Ramos (cell line): ENCODE data around the gene TSSC4.
"Not testable (repeated sequence)": the region's sequence is repeated elsewhere in the genome, so short reads cannot be mapped to it uniquely, and the experiment has no call there.

ENCODE experiments used
- in situ Hi-C: fragments of 300-500 bp; cut with MboI; formaldehyde crosslinking; loops from one replicate; pipeline ENCODE4 v1.14.3; 2022; ENCODE audit warnings: low sequenced_read_pairs; ENCODE audit not compliant: unreplicated experiment

The TSSC4 gene

DNA sequence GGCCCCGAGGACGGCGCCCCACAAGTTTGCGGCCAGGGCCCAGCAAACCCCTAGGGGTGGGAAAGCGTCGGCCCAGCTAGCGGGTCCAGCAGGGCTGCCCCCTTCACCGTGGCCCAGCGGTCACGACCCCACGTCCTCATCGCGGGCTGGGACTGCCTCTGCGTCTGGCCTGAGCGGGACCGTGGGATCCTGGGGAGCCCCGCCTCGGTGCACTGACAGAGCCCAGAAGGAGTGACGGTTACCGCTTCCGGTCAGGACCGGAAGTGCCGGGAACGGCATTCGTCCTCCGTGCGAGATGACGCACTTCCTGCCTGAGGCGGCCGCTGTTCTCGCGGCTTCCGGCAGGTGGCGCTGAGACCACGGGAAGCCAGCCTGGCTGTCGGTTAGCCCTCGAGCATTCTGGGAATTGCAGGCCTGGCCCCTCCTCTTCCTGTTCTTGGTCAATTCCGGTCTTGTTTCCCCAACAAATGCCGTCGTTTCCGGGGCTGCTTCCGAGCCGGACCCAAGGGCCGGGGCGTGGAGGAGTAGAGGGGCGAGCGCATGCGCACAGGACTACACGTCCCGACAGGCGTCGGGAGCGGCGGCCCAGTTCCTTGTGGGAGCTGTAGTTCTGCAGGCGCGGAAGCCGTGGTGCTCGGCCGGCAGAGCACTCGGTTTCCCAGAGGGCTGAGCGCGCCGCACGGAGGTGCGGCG lies at the start of gene TSSC4:
TSS of gene TSSC4 (plus strand) at position 682 of the 693 bp plus-strand sequence. CDS start 1,884 bp downstream, outside the sequence.
- in situ Hi-C loops, result no loop called here

DNA sequence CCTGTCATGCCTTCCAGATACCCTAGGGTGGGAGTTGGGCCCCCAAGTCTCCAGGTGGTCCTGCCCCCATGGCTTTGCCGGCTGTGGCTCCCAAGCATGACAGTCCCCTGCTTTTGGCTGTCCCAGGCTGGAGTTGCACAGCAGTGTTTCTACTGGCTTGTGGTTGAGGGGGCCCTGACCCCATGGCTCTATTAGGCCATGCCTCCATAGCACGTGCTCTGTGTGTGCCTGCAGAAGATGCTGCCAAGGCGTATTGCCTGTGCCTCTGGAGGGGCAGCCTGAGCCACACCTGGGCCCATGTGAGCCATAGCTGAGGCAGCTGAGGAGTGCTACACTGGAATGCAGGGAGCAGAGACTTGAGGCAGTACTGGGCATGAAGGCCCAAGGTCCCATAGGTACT lies 48.8 kb upstream of the TSSC4 start:
- in situ Hi-C loops, result no loop called here

DNA sequence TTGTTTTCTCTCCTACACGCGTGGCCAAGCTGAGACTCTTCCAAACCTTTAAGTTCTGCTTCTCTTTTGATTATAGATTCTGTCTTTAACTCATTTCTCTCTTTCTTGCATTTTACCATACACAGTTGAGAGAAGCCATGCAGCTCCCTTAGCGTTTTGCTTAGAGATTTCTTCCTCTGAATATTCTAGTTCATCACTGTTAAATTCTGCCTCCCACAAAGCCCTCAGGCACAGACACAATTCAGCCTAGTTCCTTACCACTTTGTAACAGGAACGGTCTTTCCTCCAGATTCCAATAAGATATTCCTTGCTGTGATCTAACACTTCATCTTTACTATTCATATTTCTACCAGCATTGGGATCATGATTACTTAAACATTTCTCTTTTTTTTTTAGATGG lies 48.1 kb upstream of the TSSC4 start:
- in situ Hi-C loops, result no loop called here

DNA sequence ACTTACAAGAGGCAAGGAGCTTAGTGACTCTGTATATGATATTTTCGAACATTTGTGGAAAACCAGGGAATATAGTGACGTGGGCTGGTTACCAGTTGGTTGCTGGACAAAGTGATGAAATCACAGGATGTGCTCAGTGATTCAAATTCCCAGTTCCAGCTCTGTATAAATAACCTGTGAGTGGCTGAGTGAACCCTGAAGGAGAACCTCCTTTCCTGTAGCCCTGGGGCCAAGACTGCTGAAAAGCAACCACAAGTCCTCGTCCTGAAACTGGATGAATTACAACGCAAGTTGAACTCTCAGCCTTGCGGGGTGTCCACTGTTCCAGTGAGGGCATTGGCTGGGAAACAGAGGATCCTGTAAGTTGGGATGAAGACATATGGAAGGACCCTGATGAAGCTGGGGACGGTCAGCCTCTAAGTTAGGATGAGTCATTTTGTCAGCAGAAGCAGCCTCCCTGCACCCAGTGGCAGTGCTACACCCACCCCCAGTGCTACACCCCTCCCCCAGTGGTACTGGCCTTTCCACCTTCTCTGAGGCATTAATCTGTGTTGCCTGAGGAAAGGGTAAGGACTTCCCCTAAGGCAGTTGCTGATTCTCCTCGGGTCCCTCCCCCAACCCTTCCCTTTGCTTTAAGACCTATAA lies 45.4 kb upstream of the TSSC4 start:
- in situ Hi-C loops, result no loop called here

DNA sequence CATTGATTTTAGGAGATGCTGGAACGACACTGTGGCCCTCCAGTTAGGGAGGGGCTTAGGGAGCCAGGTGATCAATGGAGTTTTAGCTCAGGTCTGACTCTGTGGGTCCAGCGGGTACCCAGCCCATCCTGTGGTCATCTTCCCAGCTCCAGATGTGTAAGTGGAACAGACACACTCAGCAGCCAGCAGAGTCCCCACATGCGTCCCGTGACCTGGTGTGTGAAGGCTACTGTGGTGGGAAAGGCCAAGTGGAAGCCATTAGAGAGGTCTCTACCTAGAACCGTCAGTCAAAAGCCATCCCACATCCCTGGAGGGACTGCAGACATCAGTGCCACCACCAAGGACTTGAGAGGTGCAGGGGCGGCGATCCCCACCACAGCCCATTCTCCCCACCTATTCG lies 43.3 kb upstream of the TSSC4 start:
- in situ Hi-C loops, result no loop called here

DNA sequence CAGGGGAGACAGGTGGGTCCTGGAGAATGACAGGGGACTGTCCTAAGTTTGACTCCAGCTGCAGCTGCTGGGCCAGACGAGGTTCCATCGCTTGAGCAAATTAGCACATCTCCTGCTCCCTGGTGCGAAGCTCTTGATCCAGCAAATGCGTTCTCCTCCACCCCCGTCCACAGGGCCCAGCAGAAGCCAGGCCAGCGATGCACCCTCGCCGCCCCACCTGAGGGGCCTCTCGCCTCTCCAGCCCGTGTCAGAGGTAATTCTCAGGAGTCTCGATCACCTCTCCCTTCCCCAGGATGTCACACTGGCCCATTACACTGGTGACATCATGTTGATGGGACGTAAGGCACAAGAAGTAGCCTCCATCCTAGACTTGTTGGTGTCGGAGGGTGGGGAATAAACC lies 42.9 kb upstream of the TSSC4 start:
- in situ Hi-C loops, result not testable (repeated sequence)

DNA sequence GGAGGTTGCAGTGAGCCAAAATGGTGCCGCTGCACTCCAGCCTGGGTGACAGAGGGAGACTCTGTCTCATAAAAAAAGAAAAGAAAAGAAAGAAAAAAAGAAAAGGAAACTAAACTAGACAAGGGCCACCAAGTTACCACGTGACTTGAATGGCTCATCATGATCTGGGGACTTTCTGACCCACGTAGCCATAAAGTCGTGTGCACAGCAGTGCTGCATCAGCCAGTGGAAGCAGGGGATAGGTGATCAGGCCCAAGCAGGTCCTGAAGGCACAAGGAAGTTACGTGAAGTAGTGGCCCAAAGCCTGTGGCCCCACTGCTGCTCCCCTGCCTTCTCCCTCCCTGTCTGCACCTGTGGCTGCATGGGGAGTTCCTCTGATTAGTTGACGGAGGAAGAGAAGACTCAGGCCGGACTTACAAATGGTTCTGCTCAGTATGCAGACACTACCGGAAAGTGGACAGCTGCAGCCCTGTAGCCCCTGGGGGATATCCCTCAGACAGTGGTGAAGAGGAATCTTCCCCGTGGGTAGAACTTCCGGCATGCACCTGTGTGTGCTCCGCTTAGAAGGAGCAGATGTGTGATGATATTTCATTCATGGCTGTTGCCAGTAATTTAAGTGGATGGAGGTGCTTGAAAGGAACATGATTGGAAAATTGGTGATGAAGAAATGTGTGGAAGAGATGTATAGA lies 41.7 kb upstream of the TSSC4 start:
- in situ Hi-C loops, result no loop called here

DNA sequence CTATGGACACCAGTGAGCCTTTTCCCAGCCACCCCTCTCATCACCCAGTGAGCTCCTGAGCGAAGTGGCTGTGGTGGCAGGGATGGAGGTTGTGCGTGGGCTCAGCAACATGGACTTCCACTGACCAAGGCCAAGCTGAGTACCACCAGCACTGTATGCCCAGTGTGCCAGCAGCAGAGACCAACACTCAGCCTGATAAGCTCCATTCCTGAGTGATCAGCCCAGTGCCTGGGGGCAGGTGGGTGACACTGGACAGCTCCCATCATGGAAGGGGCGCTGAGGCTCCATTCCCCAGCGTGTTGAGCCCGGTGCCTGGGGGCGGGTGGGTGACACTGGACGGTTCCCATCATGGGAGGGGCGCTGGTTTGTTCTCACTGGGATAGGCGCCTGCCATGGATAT lies 41.0 kb upstream of the TSSC4 start:
- in situ Hi-C loops, result no loop called here

DNA sequence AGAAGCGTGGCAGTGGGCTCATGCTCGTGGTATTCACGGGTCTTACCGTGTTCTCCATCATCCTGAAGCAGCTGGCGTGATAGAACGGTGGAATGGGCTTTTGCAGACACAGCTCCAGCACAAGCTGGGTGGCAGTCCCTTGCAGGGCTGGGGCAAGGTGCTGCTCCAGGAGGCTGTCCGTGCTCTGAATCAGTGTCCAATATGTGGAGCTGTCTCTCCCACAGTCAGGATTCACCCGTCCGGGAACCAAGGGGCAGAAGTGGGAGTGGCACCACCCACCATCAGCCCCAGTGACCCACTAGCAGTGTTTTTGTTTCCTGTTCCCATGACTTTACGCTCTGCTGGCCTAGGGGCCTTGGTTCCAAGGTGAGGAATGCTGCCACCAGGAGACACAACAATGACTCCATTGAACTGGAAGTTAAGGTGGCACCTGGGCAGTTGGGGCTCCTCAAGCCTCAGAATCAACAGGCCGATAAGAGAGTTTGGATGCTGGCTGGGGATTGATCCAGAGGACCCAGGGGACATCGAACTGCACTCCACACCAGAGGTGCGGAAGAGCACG lies 40.4 kb upstream of the TSSC4 start:
- in situ Hi-C loops, result no loop called here

DNA sequence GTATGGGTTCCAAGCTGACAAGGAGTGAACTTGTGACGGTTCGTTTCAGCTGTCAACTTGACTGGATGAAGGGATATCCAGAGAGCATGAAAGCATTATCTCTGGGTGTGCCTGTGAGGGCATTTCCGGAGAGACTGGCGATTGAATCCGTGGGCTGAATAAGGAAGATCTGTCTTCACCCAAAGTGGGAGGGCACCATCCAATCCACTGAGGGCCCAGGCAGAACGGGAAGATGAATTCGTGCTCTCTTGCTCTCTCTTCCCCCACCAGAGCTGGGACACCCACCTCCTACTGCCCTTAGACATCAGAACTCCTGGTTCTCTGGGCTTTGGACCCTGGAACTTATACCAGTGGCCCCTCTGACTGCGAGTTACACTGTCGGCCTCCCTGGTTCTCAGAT lies 39.0 kb upstream of the TSSC4 start:
- in situ Hi-C loops, result no loop called here

DNA sequence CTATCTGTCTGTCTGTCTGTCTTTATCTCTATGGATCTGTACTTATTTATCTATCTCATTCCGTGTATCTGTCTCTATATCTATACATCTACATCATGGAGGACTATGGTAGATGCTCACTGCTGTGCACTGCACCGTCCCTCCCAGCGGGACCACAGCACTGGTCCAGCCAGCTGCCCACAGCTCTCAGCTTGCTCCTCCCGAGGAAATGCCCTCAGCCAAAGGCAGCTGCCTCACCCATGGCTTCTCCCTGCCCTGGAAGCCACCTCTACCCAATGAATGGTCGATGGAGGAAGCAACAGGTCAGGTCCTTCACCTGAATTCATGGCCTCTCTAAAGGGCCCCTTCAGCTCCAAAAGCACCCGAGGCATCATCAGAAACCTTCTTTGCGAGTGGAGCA lies 38.1 kb upstream of the TSSC4 start:
- in situ Hi-C loops, result no loop called here

DNA sequence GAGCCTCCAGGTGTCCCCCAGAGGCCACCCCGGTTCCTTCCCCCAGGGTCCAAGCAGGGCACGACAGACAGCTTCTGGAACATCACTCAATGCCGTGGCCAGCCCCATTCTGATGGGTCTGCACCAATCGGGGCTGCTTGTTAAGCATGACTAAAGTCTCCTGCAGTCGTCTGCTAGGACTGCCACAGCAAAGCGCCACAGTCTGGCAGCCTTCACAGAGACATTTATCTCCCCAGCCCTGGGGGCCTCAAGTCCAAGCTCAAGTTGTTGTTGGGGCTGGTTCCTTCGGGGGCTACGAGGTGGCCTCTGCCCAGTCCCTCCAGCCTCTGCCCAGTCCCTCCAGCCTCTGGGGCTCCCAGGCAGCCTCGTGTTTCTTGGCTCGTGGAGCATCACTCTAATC lies 37.4 kb upstream of the TSSC4 start:
- in situ Hi-C loops, result no loop called here

DNA sequence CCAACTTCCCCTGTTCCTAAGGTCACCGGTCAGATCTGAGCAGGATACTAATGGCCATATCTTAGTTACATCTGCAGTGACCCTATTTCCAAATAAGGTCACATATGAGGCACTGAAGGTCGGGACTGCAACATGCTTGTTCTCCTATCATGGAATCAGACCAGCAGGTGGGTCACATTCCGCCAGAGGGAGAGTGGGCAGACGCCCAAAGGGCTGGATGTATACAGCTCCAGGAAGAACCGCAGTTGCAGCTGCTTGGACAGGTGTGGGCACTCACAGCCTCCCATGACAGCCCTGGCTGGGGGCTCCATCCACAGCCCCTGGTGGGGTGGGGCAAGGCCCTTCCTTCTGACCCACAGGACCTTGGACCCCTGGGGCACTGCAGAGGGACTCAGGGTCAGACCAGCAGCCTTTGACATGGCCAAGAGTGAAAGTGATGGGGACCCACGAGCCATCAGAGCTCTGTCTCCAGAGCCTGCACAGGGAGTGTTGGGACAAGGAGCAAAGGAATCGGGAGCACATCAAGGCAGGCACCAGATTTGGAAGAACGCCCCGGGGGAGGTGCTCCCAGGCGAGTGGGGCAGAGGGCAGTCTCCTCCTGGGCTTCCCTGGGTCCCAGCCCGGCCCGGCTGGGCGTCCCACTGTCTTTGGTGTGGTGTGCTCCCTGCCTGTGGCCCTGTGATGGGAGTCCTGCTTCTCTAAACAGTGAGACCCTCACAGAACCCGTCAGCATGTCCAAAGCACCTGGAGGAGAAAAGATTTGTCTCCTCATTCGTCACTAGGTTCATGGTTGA lies 36.8 kb upstream of the TSSC4 start:
- in situ Hi-C loops, result no loop called here

DNA sequence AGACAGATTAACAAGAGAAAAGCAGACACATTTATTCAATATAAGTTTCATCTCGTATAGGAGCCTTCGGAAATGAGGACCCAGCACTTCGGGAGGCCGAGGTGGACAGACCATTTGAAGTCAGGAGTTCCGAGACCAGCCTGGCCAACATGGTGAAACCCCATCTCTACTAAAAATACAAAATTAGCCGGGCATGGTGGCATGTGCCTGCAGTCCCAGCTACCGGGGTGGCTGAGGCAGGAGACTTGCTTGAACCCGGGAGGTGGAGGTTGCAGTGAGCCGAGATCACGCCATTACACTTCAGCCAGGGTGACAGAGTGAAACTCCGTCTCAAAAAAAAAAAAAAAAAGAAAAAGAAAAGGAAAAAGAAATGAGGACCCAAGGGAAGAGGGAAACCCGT lies 36.2 kb upstream of the TSSC4 start:
- in situ Hi-C loops, result not testable (repeated sequence)

DNA sequence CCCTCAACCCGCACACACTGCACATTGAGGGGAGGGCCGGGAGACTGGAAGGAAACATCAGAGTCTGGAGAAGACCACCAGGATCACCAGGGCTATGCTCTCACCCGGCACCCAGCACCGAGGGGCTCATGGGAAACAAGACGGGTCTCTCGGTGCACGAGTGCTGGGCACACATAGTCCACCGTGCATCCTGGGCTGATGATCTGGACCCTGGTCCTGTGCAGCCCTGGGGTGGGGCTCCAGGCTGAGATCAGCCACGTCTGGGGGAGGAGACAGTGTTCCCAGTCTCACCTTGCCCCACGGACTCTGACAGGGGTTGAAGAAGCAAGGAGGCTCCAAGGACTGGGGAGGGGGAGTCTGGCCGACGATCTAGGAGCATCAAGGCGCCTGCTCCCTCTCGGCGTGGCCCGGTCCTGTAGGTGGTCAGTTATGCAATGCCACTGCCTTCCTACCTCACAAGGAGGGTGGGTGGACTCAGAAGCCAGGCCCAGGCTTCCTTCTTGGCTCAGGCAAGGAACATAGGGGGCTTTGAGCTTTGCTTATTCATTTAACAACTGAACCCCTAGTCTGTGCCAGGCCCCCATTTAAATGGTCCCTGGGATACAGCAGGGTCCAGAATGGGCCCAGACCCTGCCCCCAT lies 34.9 kb upstream of the TSSC4 start:
- in situ Hi-C loops, result no loop called here

DNA sequence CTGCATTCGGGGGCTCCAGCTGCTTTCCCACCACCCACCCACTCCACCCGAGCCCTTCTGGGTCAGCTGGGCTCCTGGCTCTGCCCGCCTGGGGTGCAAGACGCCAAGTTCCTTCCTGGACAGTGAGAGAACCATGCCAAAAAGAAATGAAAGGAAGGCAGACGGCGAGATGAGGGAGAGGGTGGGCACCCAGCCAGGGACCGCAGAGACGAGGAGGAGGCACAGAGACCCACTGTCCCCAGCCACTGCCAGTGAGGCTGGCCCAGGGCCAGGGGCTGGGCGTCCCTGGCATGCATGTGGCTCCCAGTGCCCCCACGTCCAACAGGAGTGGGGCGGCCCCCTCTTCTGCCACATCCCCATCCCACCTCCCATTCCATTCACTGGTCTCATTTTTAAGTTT lies 34.3 kb upstream of the TSSC4 start:
- in situ Hi-C loops, result no loop called here

DNA sequence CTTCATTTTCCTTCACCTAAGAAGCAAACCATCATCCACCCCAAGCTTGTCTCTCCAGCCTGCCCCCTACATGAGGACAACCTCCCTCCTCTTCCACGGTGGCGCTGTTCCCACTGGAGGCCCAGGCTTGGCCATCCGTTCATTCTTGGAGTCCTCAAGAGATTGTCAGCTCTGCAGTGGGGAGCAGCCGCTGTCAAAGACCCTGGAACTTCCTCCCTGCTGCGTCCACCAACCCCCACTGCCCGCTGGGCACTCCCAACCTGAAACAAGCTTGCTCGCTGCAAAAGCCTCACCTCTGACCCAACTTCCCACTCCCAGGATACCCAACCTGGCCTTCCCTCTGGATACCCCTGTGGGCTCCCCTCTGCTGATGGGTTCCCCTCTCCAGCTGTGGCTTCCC lies 33.8 kb upstream of the TSSC4 start:
- in situ Hi-C loops, result no loop called here

DNA sequence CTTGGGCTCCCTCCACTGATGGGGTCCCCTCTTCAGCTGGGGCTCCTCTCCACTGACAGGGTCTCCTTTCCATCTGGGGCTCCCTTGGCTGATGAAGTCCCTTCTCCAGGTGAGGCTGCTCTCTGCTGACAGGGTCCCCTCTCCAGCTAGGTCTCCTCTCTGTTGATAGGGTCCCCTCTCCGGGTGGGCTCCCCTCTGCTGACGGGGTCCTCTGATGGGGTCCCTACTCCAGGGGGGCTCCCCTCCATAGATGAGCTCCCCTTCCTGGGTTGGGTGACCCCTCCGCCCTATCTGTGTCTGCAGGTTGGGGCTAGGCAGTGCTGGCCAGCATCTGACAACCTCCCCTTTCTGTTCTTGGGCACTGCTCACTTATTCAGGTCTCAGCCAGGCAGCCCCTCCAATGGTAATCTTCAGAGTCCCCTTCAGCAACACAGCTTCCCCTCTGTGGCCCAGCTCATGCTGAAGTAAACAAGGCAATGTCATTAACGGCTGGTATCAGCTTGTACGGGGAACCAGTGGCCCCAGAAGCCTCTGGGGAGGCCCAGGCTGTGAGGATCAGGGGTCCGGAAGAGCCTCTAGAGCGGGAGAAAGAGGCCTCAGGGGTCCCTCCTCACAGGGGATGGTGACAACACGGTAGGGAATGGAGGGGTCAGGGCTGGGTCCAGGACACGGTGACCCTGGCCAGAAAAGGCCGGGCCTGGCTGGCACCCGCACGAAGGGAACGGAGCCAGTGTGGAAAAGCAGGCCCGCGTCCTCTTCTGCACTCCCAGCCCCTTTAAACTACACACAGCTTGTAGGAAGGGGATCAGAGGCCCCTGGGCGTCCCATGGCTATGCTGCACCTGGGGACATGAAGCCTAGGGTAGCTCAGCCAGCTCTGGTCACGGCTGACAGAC lies 33.0 kb upstream of the TSSC4 start:
- in situ Hi-C loops, result no loop called here

DNA sequence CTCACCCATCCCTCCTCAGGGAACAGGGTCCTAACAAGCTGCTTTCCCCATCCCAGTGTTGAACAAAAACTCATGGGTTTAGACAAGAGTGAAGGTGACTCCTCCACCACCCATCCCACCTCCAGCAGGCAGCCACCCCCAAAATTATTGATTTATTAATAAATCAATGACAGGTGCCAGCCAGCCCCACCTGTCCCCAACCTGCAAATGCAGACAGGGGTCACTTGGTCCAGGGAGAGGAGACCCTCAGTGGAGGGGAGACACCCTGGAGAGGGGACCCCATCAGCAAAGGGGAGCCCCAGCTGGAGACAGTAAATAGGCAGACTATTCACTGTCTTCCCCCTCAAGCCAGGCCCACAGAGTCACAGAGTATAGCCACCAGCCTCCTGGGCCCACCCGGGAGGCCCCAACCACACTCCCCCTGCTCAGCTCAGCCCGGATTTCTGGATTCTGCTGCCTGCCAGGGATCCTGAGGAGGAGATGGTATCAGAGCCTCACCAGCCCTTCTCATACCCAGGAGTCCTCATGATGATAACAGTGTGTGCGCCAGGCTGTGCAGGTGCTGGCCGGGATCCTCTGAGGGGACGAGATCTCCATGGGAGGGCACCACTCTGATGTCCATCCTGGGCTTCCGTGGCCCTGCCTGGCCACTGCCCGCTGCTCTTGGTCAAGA lies 32.2 kb upstream of the TSSC4 start:
- in situ Hi-C loops, result no loop called here
